ENCODE measurements around the gene ZNF69. TPM values are rescaled to one million over a fixed set of nuclear protein-coding genes. Genes with fewer than 3 reads are reported as not detected.

The ZNF69 gene
- polyA plus RNA-seq, 1 donor from 2014 or later: 14.4 TPM

DNA sequence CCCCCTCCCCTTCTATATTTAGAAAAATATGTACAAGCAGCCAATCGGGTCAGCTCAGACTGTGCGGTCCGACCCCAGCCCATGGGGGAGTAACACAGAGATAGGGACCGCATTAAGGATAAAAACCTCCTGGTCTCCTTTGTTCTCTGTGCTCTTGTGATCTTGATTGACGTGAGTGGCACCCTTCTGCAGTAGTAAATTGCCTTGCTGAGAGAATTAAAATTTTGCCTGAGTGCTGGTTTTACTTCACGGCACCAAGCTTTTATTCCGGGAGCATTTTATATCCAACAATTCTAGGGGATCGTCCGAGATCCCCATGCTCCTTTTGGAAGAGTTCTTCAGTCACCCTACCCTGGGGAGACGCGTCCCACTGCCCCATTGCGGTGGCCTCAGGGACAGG is 7.0 kb upstream of the ZNF69 start:
- no peak overlapping the region for H3K27ac ChIP-seq (ENCODE audit: low read length)
- no peaks in the 10 kb centered on the region for H3F3A ChIP-seq (ENCODE audit: insufficient read depth, low read length, poor library complexity, severe bottlenecking)
- no peaks in the 10 kb centered on the region for H4K20me1 ChIP-seq (ENCODE audit: insufficient read depth)
- H3K4me2 ChIP-seq (ENCODE audit: low read length): no peak overlapping the region
- peak overlapping the region; percentile 36 for H3K4me3 ChIP-seq (ENCODE audit: low read length)
- no peaks in the 10 kb centered on the region for H3K27me3 ChIP-seq (ENCODE audit: insufficient read depth, low read depth, low read length)
- H3K9me2 ChIP-seq (ENCODE audit: insufficient read depth, low read length): no peaks in the 10 kb centered on the region
- H3K9ac ChIP-seq (ENCODE audit: low read length): no peak overlapping the region
- H3K36me3 ChIP-seq (ENCODE audit: insufficient read depth, low read length): no peaks in the 10 kb centered on the region
- H2AFZ ChIP-seq (ENCODE audit: low read depth, low read length): no peak overlapping the region
- no peaks in the 10 kb centered on the region for H3K9me3 ChIP-seq (ENCODE audit: low read length)
- H3K79me2 ChIP-seq (replicated peaks; ENCODE audit: insufficient read depth, low read length): no peaks in the 10 kb centered on the region
- TF ChIP-seq RAD21 (conservative IDR thresholded peaks at IDR 0.05): no peak
- no peak for TF ChIP-seq SMC3 (conservative IDR thresholded peaks at IDR 0.05; ENCODE audit: poor library complexity)
- no peak for TF ChIP-seq EZH2 (IDR thresholded peaks at IDR 0.05; ENCODE audit: borderline replicate concordance, insufficient read depth, low read length, poor library complexity, severe bottlenecking)
- TF ChIP-seq POLR2AphosphoS5 (IDR thresholded peaks at IDR 0.05): no peak
- no peak for TF ChIP-seq EP300 (conservative IDR thresholded peaks at IDR 0.05; ENCODE audit: poor library complexity, severe bottlenecking)
- TF ChIP-seq, protein P1, sequence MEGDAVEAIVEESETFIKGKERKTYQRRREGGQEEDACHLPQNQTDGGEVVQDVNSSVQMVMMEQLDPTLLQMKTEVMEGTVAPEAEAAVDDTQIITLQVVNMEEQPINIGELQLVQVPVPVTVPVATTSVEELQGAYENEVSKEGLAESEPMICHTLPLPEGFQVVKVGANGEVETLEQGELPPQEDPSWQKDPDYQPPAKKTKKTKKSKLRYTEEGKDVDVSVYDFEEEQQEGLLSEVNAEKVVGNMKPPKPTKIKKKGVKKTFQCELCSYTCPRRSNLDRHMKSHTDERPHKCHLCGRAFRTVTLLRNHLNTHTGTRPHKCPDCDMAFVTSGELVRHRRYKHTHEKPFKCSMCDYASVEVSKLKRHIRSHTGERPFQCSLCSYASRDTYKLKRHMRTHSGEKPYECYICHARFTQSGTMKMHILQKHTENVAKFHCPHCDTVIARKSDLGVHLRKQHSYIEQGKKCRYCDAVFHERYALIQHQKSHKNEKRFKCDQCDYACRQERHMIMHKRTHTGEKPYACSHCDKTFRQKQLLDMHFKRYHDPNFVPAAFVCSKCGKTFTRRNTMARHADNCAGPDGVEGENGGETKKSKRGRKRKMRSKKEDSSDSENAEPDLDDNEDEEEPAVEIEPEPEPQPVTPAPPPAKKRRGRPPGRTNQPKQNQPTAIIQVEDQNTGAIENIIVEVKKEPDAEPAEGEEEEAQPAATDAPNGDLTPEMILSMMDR (IDR thresholded peaks at IDR 0.05; ENCODE audit: poor library complexity, severe bottlenecking): no peak
- no peak for TF ChIP-seq TAF1 (IDR thresholded peaks at IDR 0.05; ENCODE audit: low read depth)
- no peak for TF ChIP-seq MXI1 (conservative IDR thresholded peaks at IDR 0.05; ENCODE audit: poor library complexity, severe bottlenecking)
- TF ChIP-seq, protein P2, sequence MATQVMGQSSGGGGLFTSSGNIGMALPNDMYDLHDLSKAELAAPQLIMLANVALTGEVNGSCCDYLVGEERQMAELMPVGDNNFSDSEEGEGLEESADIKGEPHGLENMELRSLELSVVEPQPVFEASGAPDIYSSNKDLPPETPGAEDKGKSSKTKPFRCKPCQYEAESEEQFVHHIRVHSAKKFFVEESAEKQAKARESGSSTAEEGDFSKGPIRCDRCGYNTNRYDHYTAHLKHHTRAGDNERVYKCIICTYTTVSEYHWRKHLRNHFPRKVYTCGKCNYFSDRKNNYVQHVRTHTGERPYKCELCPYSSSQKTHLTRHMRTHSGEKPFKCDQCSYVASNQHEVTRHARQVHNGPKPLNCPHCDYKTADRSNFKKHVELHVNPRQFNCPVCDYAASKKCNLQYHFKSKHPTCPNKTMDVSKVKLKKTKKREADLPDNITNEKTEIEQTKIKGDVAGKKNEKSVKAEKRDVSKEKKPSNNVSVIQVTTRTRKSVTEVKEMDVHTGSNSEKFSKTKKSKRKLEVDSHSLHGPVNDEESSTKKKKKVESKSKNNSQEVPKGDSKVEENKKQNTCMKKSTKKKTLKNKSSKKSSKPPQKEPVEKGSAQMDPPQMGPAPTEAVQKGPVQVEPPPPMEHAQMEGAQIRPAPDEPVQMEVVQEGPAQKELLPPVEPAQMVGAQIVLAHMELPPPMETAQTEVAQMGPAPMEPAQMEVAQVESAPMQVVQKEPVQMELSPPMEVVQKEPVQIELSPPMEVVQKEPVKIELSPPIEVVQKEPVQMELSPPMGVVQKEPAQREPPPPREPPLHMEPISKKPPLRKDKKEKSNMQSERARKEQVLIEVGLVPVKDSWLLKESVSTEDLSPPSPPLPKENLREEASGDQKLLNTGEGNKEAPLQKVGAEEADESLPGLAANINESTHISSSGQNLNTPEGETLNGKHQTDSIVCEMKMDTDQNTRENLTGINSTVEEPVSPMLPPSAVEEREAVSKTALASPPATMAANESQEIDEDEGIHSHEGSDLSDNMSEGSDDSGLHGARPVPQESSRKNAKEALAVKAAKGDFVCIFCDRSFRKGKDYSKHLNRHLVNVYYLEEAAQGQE (IDR thresholded peaks at IDR 0.05; ENCODE audit: borderline replicate concordance): no peak

DNA sequence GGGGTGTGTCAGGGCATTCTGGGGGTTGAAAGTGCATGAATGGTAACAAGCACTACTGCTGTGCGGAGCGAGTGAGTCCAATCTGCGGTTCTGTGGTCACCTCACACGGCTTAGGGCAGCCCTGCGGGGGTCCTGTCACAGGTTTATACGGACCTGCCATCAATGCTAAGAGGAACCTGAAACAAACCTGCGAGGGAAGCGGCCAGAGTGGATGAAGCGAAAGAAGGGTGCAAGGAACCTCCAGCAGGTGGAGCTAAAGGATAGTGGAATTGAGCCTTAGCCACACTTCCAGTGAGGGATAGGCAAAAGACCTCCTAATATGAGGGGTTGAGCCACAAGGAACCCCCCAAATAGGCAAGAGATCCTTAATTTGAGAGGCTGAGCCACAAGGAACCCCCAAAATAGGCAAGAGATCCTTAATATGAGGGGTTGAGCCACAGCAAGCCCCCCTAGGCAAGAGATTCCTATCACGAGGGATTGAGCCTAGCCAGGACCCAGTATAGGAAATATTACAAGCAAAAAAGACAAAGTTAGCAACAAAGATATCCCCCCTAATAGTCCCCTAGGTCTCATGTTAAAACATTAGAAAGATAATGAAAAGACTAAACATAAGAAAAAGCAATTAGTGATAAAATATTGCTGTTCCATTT is 6.3 kb upstream of the ZNF69 start:
- Histone ChIP-seq H3F3A (ENCODE audit: insufficient read depth, low read length, poor library complexity, severe bottlenecking) (no peaks in the 10 kb centered on the region), H3K27me3 (ENCODE audit: insufficient read depth, low read depth, low read length) (no peaks in the 10 kb centered on the region), H4K20me1 (ENCODE audit: insufficient read depth) (no peaks in the 10 kb centered on the region), H2AFZ (ENCODE audit: low read depth, low read length) (no peak overlapping the region), H3K4me2 (ENCODE audit: low read length) (no peak overlapping the region), H3K9me3 (ENCODE audit: low read length) (no peaks in the 10 kb centered on the region), H3K36me3 (ENCODE audit: insufficient read depth, low read length) (no peaks in the 10 kb centered on the region), H3K9ac (ENCODE audit: low read length) (no peak overlapping the region), H3K4me3 (ENCODE audit: low read length) (peak overlapping the region; percentile 36), H3K9me2 (ENCODE audit: insufficient read depth, low read length) (no peaks in the 10 kb centered on the region), H3K27ac (ENCODE audit: low read length) (no peak overlapping the region), H3K79me2 (replicated peaks; ENCODE audit: insufficient read depth, low read length) (no peaks in the 10 kb centered on the region)
- TF ChIP-seq TAF1 (IDR thresholded peaks at IDR 0.05; ENCODE audit: low read depth) (no peak), POLR2AphosphoS5 (IDR thresholded peaks at IDR 0.05) (no peak), EP300 (conservative IDR thresholded peaks at IDR 0.05; ENCODE audit: poor library complexity, severe bottlenecking) (no peak), SMC3 (conservative IDR thresholded peaks at IDR 0.05; ENCODE audit: poor library complexity) (peak; percentile 91), RAD21 (conservative IDR thresholded peaks at IDR 0.05) (peak; percentile 93), EZH2 (IDR thresholded peaks at IDR 0.05; ENCODE audit: borderline replicate concordance, insufficient read depth, low read length, poor library complexity, severe bottlenecking) (no peak), MXI1 (conservative IDR thresholded peaks at IDR 0.05; ENCODE audit: poor library complexity, severe bottlenecking) (peak; percentile 24)
- TF ChIP-seq, protein P2 (IDR thresholded peaks at IDR 0.05; ENCODE audit: borderline replicate concordance): no peak
- TF ChIP-seq, protein P1 (IDR thresholded peaks at IDR 0.05; ENCODE audit: poor library complexity, severe bottlenecking): peak; percentile 95

All from neural cell (in vitro differentiated cells).